IMR-90 (cell line): ENCODE results near the gene COL9A2. TPM values are rescaled to one million over a fixed set of nuclear protein-coding genes. Genes with fewer than 3 reads are reported as not detected.

Experiments
- ATAC-seq: fragments of 200-7000 bp; cut with Tn5 transposase; 2 replicates; pipeline ENCODE4 v1.9.1; 2020; ENCODE audit warnings: low read depth, mild to moderate bottlenecking, moderate library complexity
- BruUV-seq: library from RNA; stranded (reverse); fragments of 400-500 nt; replicated peaks from 2 replicates; lab custom pipeline; 2021; lab: Mats Ljungman, UMichigan
- CTCF ChIA-PET: fragments of 300-600 bp; formaldehyde crosslinking; extraction: SDS; loops from one replicate; lab custom pipeline; 2021; ENCODE audit warnings: antibody characterized with exemption; lab: Yijun Ruan, JAX
- POLR2A ChIA-PET: fragments of 300-600 bp; sonication (Branson Sonifier 250); formaldehyde crosslinking; loops from one replicate; lab custom pipeline; 2022; ENCODE audit warnings: antibody characterized with exemption; ENCODE audit not compliant: unreplicated experiment; lab: Charles Lee
- DNase-seq: peaks from one replicate; pipeline ENCODE4 v3.0.0; 2013
- H2AFZ ChIP-seq: replicated peaks from 2 replicates; pipeline ENCODE3; 2013; ENCODE audit warnings: low read length, mild to moderate bottlenecking; ENCODE audit not compliant: poor library complexity
- H2AK5ac ChIP-seq: 2 replicates; pipeline ENCODE4 v1.6.1; 2013; ENCODE audit warnings: low read depth, low read length, inconsistent platforms
- H2AK9ac ChIP-seq: replicated peaks from 2 replicates; pipeline ENCODE3; 2013; ENCODE audit warnings: mild to moderate bottlenecking, low read depth, low read length, moderate library complexity; ENCODE audit not compliant: poor library complexity
- H2BK120ac ChIP-seq: 2 replicates; pipeline ENCODE4 v1.6.1; 2013; ENCODE audit warnings: low read depth, low read length, inconsistent platforms
- H2BK15ac ChIP-seq: 3 replicates; pipeline ENCODE4 v1.6.1; 2013; ENCODE audit warnings: low read depth, low read length, inconsistent platforms
- H2BK20ac ChIP-seq: 2 replicates; pipeline ENCODE4 v1.6.1; 2013; ENCODE audit warnings: low read depth, mild to moderate bottlenecking, inconsistent platforms, low read length, moderate library complexity
- H2BK5ac ChIP-seq: 2 replicates; pipeline ENCODE4 v1.6.1; 2013; ENCODE audit warnings: mild to moderate bottlenecking, low read depth, low read length, inconsistent platforms; ENCODE audit not compliant: poor library complexity, severe bottlenecking
- H3K14ac ChIP-seq: replicated peaks from 2 replicates; pipeline ENCODE4 v1.6.1; 2013; ENCODE audit warnings: low read depth, low read length, inconsistent platforms
- H3K18ac ChIP-seq: 2 replicates; pipeline ENCODE4 v1.6.1; 2013; ENCODE audit warnings: low read depth, low read length, control low read depth
- H3K23ac ChIP-seq: 2 replicates; pipeline ENCODE4 v1.6.1; 2013; ENCODE audit warnings: low read depth, low read length, inconsistent platforms
- H3K27ac ChIP-seq: 2 replicates; pipeline ENCODE4 v1.5.1; 2013; ENCODE audit warnings: mild to moderate bottlenecking, control low read depth, low read length; ENCODE audit not compliant: insufficient read depth
- H3K27me3 ChIP-seq: 2 replicates; pipeline ENCODE4 v1.6.1; 2013; ENCODE audit warnings: low read length; ENCODE audit not compliant: control insufficient read depth, insufficient read depth
- H3K36me3 ChIP-seq: 2 replicates; pipeline ENCODE4 v1.6.1; 2013; ENCODE audit warnings: low read length, mixed read lengths; ENCODE audit not compliant: control insufficient read depth, insufficient read depth
- H3K4ac ChIP-seq: 2 replicates; pipeline ENCODE4 v1.6.1; 2013; ENCODE audit warnings: low read depth, low read length, inconsistent platforms
- H3K4me1 ChIP-seq: 2 replicates; pipeline ENCODE4 v1.6.1; 2013; ENCODE audit warnings: low read length, mixed read lengths; ENCODE audit not compliant: control insufficient read depth, insufficient read depth
- H3K4me2 ChIP-seq: 2 replicates; pipeline ENCODE4 v1.6.1; 2013; ENCODE audit warnings: low read depth, mild to moderate bottlenecking, control low read depth, low read length, moderate library complexity
- H3K4me3 ChIP-seq: 2 replicates; pipeline ENCODE4 v1.5.1; 2013; ENCODE audit warnings: low read depth, mild to moderate bottlenecking, control low read depth, low read length, moderate library complexity; ENCODE audit not compliant: insufficient read depth
- H3K56ac ChIP-seq: 2 replicates; pipeline ENCODE4 v1.6.1; 2013; ENCODE audit warnings: low read length, inconsistent platforms; ENCODE audit not compliant: insufficient read depth; ENCODE audit errors: extremely low read depth
- H3K79me1 ChIP-seq, 2 experiments: 2 replicates each; pipeline ENCODE4 v1.6.1; 2013; ENCODE audit warnings: low read length in 2 of 2, inconsistent platforms in 1 of 2, low read depth in 1 of 2
- H3K9ac ChIP-seq: 2 replicates; pipeline ENCODE4 v1.6.1; 2013; ENCODE audit warnings: low read depth, low read length, control low read depth
- H3K9me1 ChIP-seq: 2 replicates; pipeline ENCODE4 v1.6.1; 2013; ENCODE audit warnings: low read length, inconsistent platforms; ENCODE audit not compliant: insufficient read depth
- H3K9me3 ChIP-seq: 2 replicates; pipeline ENCODE4 v1.6.1; 2013; ENCODE audit warnings: low read length; ENCODE audit not compliant: control insufficient read depth, insufficient read depth
- H4K20me1 ChIP-seq: 2 replicates; pipeline ENCODE4 v1.6.1; 2013; ENCODE audit warnings: low read length, inconsistent platforms; ENCODE audit not compliant: insufficient read depth
- H4K5ac ChIP-seq: 2 replicates; pipeline ENCODE4 v1.6.1; 2013; ENCODE audit warnings: mild to moderate bottlenecking, low read depth, low read length, control low read depth
- H4K8ac ChIP-seq, 2 experiments: 2 replicates each; pipeline ENCODE4 v1.6.1; 2013; ENCODE audit warnings: low read depth in 2 of 2, low read length in 2 of 2, control low read depth in 1 of 2, inconsistent platforms in 1 of 2
- H4K91ac ChIP-seq: 2 replicates; pipeline ENCODE4 v1.6.1; 2013; ENCODE audit warnings: low read depth, low read length, inconsistent platforms; ENCODE audit not compliant: insufficient read depth
- BHLHE40 ChIP-seq: fragments of 150-350 bp; IDR thresholded peaks from 2 replicates; pipeline ENCODE4 v1.6.1; 2016; ENCODE audit warnings: mild to moderate bottlenecking, low read depth, low read length
- CEBPB ChIP-seq: IDR thresholded peaks from 2 replicates; pipeline ENCODE4 v1.6.1; 2012; ENCODE audit warnings: low read depth, low read length, improper control_type of control experiment
- CHD1 ChIP-seq: IDR thresholded peaks from 2 replicates; pipeline ENCODE4 v1.6.1; 2012; ENCODE audit warnings: low read depth, low read length, improper control_type of control experiment
- ELK1 ChIP-seq: fragments of 150-350 bp; IDR thresholded peaks from 2 replicates; pipeline ENCODE4 v1.6.1; 2016; ENCODE audit warnings: low read depth, mild to moderate bottlenecking, low read length, moderate library complexity, borderline replicate concordance
- FOS ChIP-seq: fragments of 150-350 bp; IDR thresholded peaks from 2 replicates; pipeline ENCODE4 v1.6.1; 2016; ENCODE audit warnings: low read depth, low read length
- NFE2L2 ChIP-seq: fragments of 150-350 bp; IDR thresholded peaks from 2 replicates; pipeline ENCODE4 v1.6.1; 2016; ENCODE audit warnings: low read depth, mild to moderate bottlenecking, low read length
- RCOR1 ChIP-seq: IDR thresholded peaks from 2 replicates; pipeline ENCODE4 v1.6.1; 2012; ENCODE audit warnings: mild to moderate bottlenecking, low read length, improper control_type of control experiment; ENCODE audit not compliant: insufficient replicate concordance
- RFX5 ChIP-seq: IDR thresholded peaks from 2 replicates; pipeline ENCODE4 v1.8.0; 2012; ENCODE audit warnings: low read depth, mild to moderate bottlenecking, low read length, moderate library complexity
- WGBS, 2 experiments: methylation state at CpG; one replicate each; pipeline versions ENCODE4 v1.1.5 to v1.1.7; 2013; ENCODE audit warnings: missing lambda C conversion rate in 2 of 2; ENCODE audit not compliant: insufficient read length in 1 of 2; ENCODE audit errors: extremely low coverage in 2 of 2; 5-methylcytosine and 5-hydroxymethylcytosine counted together
- dilution Hi-C: fragments of 300-500 bp; cut with HindIII; formaldehyde crosslinking; loops from one replicate; pipeline ENCODE4 v1.14.3; 2018; ENCODE audit warnings: low sequenced_read_pairs; ENCODE audit not compliant: unreplicated experiment
- in situ Hi-C: fragments of 300-500 bp; cut with MboI; formaldehyde crosslinking; loops from 3 replicates; pipeline ENCODE4 v1.14.3; 2019; ENCODE audit warnings: low sequenced_read_pairs, inconsistent platforms, mixed read lengths
- intact Hi-C: fragments of 100-400 bp; cut with micrococcal nuclease; formaldehyde crosslinking; loops from 2 replicates; pipeline ENCODE4 v1.10.0; 2022
- polyA plus RNA-seq, 3 experiments: library from polyadenylated mRNA; depleted of rRNA; stranded (reverse); fragments of >200 nt; gene quantifications; 2 replicates each; pipeline ENCODE4 v1.2.3, GENCODE V29; 2012; ENCODE audit warnings: low replicate concordance in 1 of 3
- total RNA-seq: library from RNA; depleted of rRNA; stranded (reverse); fragments of >200 nt; gene quantifications from 2 replicates; pipeline ENCODE4 v1.2.3, GENCODE V29; 2012
- TF ChIP-seq, protein P1 (sequence below): conservative IDR thresholded peaks from 2 replicates; pipeline ENCODE4 v1.5.1; 2012; ENCODE audit warnings: mild to moderate bottlenecking, low read depth, low read length, improper control_type of control experiment

The COL9A2 gene
- total and polyA plus RNA-seq, 2 of the 4 experiments (the other 2 are of a cell fraction), result 0.90 to 1.6 TPM

- H4K8ac ChIP-seq, result no peak overlapping the region
- H3K9ac ChIP-seq, result no peak overlapping the region
- no peaks in the 10 kb centered on the region for H3K9me3 ChIP-seq
- H2BK20ac ChIP-seq, result no peak overlapping the region
- no peak overlapping the region for H3K23ac ChIP-seq
- no peaks in the 10 kb centered on the region for H3K27me3 ChIP-seq
- H2BK15ac ChIP-seq, result no peak overlapping the region
- intact Hi-C loops (no loop called here), dilution Hi-C loops (no loop called here), in situ Hi-C loops (no loop called here)
- no peak overlapping the region for H3K56ac ChIP-seq
- no peak overlapping the region for H4K91ac ChIP-seq
- H2BK120ac ChIP-seq, result no peak overlapping the region
- H3K4me3 ChIP-seq, result no peak overlapping the region
- peaks cover 30% of the 10 kb centered on the region for H3K36me3 ChIP-seq
- H3K9me1 ChIP-seq, result peaks cover 9% of the 10 kb centered on the region
- H4K5ac ChIP-seq, result no peak overlapping the region
- H3K4me1 ChIP-seq, result peaks cover 2% of the 10 kb centered on the region; the same call in 1 of the 2 replicates
- BruUV-seq, result no TSS peak
- ATAC-seq, result no peak
- CTCF ChIA-PET, result interaction anchor here (1.0 kb wide), 1 partner anchor 16 kb away, joined by 3 read pairs; no protein-coding TSS in a partner anchor
- H2AFZ ChIP-seq, result no peak overlapping the region
- no peaks in the 10 kb centered on the region for H4K20me1 ChIP-seq
- no peak overlapping the region for H3K4ac ChIP-seq
- no peak overlapping the region for H2AK5ac ChIP-seq
- H3K79me1 ChIP-seq, result peaks cover 26 to 41% of the 10 kb centered on the region in 2 experiments
- H2BK5ac ChIP-seq, result no peak overlapping the region
- DNase-seq, result no peak
- H3K4me2 ChIP-seq, result no peak overlapping the region
- no CpG with 5 or more reads among the region's 3 CpGs for WGBS, 2 experiments
- no peak overlapping the region for H3K14ac ChIP-seq
- TF ChIP-seq FOS (no peak), RCOR1 (no peak), CHD1 (no peak), BHLHE40 (no peak), ELK1 (no peak), CEBPB (no peak), RFX5 (no peak), NFE2L2 (no peak)
- TF ChIP-seq, protein P1, sequence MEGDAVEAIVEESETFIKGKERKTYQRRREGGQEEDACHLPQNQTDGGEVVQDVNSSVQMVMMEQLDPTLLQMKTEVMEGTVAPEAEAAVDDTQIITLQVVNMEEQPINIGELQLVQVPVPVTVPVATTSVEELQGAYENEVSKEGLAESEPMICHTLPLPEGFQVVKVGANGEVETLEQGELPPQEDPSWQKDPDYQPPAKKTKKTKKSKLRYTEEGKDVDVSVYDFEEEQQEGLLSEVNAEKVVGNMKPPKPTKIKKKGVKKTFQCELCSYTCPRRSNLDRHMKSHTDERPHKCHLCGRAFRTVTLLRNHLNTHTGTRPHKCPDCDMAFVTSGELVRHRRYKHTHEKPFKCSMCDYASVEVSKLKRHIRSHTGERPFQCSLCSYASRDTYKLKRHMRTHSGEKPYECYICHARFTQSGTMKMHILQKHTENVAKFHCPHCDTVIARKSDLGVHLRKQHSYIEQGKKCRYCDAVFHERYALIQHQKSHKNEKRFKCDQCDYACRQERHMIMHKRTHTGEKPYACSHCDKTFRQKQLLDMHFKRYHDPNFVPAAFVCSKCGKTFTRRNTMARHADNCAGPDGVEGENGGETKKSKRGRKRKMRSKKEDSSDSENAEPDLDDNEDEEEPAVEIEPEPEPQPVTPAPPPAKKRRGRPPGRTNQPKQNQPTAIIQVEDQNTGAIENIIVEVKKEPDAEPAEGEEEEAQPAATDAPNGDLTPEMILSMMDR, result no peak
- no peak overlapping the region for H3K18ac ChIP-seq
- POLR2A ChIA-PET, result no interaction called here
- no peak overlapping the region for H3K27ac ChIP-seq
- H2AK9ac ChIP-seq, result no peak overlapping the region
These were observed 44.4 kb downstream of the COL9A2 start for GRCh38 chr1:40272653-40273213.
